ENCODE measurements around the gene CCDC12.

- no peak for TF ChIP-seq EZH2 (optimal IDR thresholded peaks at IDR 0.05; ENCODE audit: low read depth, low read length)
- no peak for TF ChIP-seq CTCF (IDR thresholded peaks at IDR 0.05; ENCODE audit: low read length)
- TF ChIP-seq EZH2phosphoT487 (IDR thresholded peaks at IDR 0.05; ENCODE audit: low read length) = no peak
These were observed 34.4 kb upstream of the CCDC12 start for GRCh38 chr3:47010910-47011309.
